SK-N-SH (cell line): ENCODE data around the gene PPP1R14D. TPM values are rescaled to one million over a fixed set of nuclear protein-coding genes. Genes with fewer than 3 reads are reported as not detected.
A peak's percentile ranks its signal among the peaks of the same experiment; 100 is the strongest.

Source experiments
- CTCF ChIA-PET: fragments of 300-600, 350-600 bp; formaldehyde crosslinking; extraction: SDS; loops from one replicate; lab custom pipeline; 2021; lab: Yijun Ruan, JAX
- POLR2A ChIA-PET: fragments of 350-600 bp; sonication (Branson Sonifier 250); formaldehyde crosslinking; extraction: SDS; loops from one replicate; lab custom pipeline; 2020; ENCODE audit warnings: antibody characterized with exemption, inconsistent platforms; lab: Yijun Ruan, JAX
- DNase-seq: peaks from one replicate; pipeline ENCODE4 v3.0.0; 2012
- H2AFZ ChIP-seq: fragments of 200-600 bp; sonication (generic); 2 replicates; pipeline ENCODE4 v1.8.1; 2016; ENCODE audit warnings: antibody characterized with exemption, mild to moderate bottlenecking, low read depth
- H3F3A ChIP-seq: fragments of 200-600 bp; sonication (generic); replicated peaks from 2 replicates; pipeline ENCODE3; 2016; ENCODE audit warnings: antibody characterized with exemption, mild to moderate bottlenecking; ENCODE audit not compliant: insufficient read depth
- H3K27ac ChIP-seq, 2 experiments: fragments of 200-500 bp in 1 of 2; fragments of 200-600 bp in 1 of 2; sonication (Bioruptor generic) in 1 of 2; sonication (generic), shearing (Covaris generic) in 1 of 2; 2 replicates each; pipeline versions ENCODE4 v1.5.1 to v1.6.1; 2014 to 2016; ENCODE audit warnings: low read depth in 2 of 2, inconsistent platforms in 1 of 2, low read length in 1 of 2, mild to moderate bottlenecking in 1 of 2, mixed read lengths in 1 of 2
- H3K27me3 ChIP-seq: fragments of 200-600 bp; sonication (generic), shearing (Covaris generic); 2 replicates; pipeline ENCODE4 v1.6.1; 2016; ENCODE audit warnings: mixed run types; ENCODE audit not compliant: insufficient read depth
- H3K36me3 ChIP-seq, 2 experiments: fragments of 200-500 bp in 1 of 2; fragments of 200-600 bp in 1 of 2; sonication (Bioruptor generic) in 1 of 2; sonication (generic) in 1 of 2; replicated peaks in 1 of 2; 2 replicates each; pipeline versions ENCODE3 to v1.5.1; 2014 to 2016; ENCODE audit warnings: low read length in 1 of 2, mild to moderate bottlenecking in 1 of 2; ENCODE audit not compliant: insufficient read depth in 2 of 2, control insufficient read depth in 1 of 2
- H3K4me1 ChIP-seq, 2 experiments: fragments of 200-500 bp in 1 of 2; fragments of 200-600 bp in 1 of 2; sonication (Bioruptor generic) in 1 of 2; sonication (generic), shearing (Covaris generic) in 1 of 2; 2 replicates each; pipeline versions ENCODE4 v1.5.1 to v1.6.1; 2014 to 2016; ENCODE audit warnings: low read depth in 1 of 2, low read length in 1 of 2, mixed run types in 1 of 2; ENCODE audit not compliant: insufficient read depth in 2 of 2, control insufficient read depth in 1 of 2
- H3K4me2 ChIP-seq: fragments of 200-600 bp; sonication (generic), shearing (Covaris generic); 2 replicates; pipeline ENCODE4 v1.6.1; 2017; ENCODE audit warnings: mixed run types
- H3K4me3 ChIP-seq, 2 experiments: fragments of 200-500 bp in 1 of 2; fragments of 200-600 bp in 1 of 2; sonication (Bioruptor generic) in 1 of 2; sonication (generic), shearing (Covaris generic) in 1 of 2; 2 replicates each; pipeline versions ENCODE4 v1.5.1 to v1.8.1; 2014 to 2016; ENCODE audit warnings: low read depth in 2 of 2, inconsistent platforms in 1 of 2, low read length in 1 of 2, mild to moderate bottlenecking in 1 of 2, mixed read lengths in 1 of 2, moderate library complexity in 1 of 2
- H3K79me2 ChIP-seq: fragments of 200-600 bp; sonication (generic); 2 replicates; pipeline ENCODE4 v1.8.1; 2017; ENCODE audit warnings: mild to moderate bottlenecking; ENCODE audit not compliant: insufficient read depth
- H3K9ac ChIP-seq: fragments of 200-600 bp; sonication (generic); 2 replicates; pipeline ENCODE4 v1.6.1; 2017; ENCODE audit warnings: mixed run types
- H3K9me2 ChIP-seq: fragments of 200-600 bp; sonication (generic); 2 replicates; pipeline ENCODE4 v1.6.1; 2017; ENCODE audit warnings: mixed run types
- H3K9me3 ChIP-seq: fragments of 200-600 bp; sonication (generic); 2 replicates; pipeline ENCODE4 v1.6.1; 2017; ENCODE audit warnings: mixed run types, mild to moderate bottlenecking, moderate library complexity
- H4K20me1 ChIP-seq: fragments of 200-600 bp; sonication (generic); 2 replicates; pipeline ENCODE4 v1.6.1; 2017; ENCODE audit warnings: mild to moderate bottlenecking, mixed run types; ENCODE audit not compliant: insufficient read depth
- CHD2 ChIP-seq: fragments of 150-350 bp; IDR thresholded peaks from 2 replicates; pipeline ENCODE4 v1.6.1; 2018; ENCODE audit warnings: low read length; ENCODE audit not compliant: partially characterized antibody
- ELF1 ChIP-seq: IDR thresholded peaks from 2 replicates; pipeline ENCODE4 v1.4.0; 2012
- EP300 ChIP-seq, 2 experiments: IDR thresholded peaks; 2 replicates each; pipeline versions ENCODE4 v1.4.0 to v1.6.1; 2012; ENCODE audit warnings: borderline replicate concordance in 1 of 2, low read depth in 1 of 2, low read length in 1 of 2
- FOSL2 ChIP-seq: IDR thresholded peaks from 2 replicates; pipeline ENCODE4 v1.4.0; 2012; ENCODE audit warnings: low read depth, mild to moderate bottlenecking, moderate library complexity, borderline replicate concordance
- FOXJ3 ChIP-seq: sonication (generic); formaldehyde crosslinking; IDR thresholded peaks from 2 replicates; pipeline ENCODE4 v1.5.1; 2020; ENCODE audit warnings: mild to moderate bottlenecking, missing genetic modification reagents
- POLR2AphosphoS5 ChIP-seq: IDR thresholded peaks from 2 replicates; pipeline ENCODE4 v1.6.1; 2012; ENCODE audit warnings: low read depth, low read length
- SMC3 ChIP-seq: IDR thresholded peaks from 2 replicates; pipeline ENCODE4 v1.6.1; 2012; ENCODE audit warnings: low read depth, low read length, improper control_type of control experiment
- TCF12 ChIP-seq: IDR thresholded peaks from 2 replicates; pipeline ENCODE4 v1.4.0; 2012
- YY1 ChIP-seq: IDR thresholded peaks from 2 replicates; pipeline ENCODE4 v1.4.0; 2012; ENCODE audit warnings: low read depth, mild to moderate bottlenecking
- WGBS: methylation state at CpG from one replicate; pipeline ENCODE4 v1.1.6; 2017; ENCODE audit warnings: low lambda C conversion rate; 5-methylcytosine and 5-hydroxymethylcytosine counted together
- polyA plus RNA-seq, 3 experiments: library from polyadenylated mRNA; depleted of rRNA; stranded (reverse); fragments of >200 nt; gene quantifications; 2 replicates each; pipeline ENCODE4 v1.2.3, GENCODE V29; 2012
- TF ChIP-seq, protein P1 (sequence below): fragments of 150-350 bp; IDR thresholded peaks from 2 replicates; pipeline ENCODE4 v1.6.1; 2017; ENCODE audit warnings: antibody characterized with exemption, low read length, low read depth, borderline replicate concordance
- TF ChIP-seq, protein P2 (sequence below): IDR thresholded peaks from 2 replicates; pipeline ENCODE4 v1.4.0; 2012; ENCODE audit warnings: low read depth
- TF ChIP-seq, protein P3 (sequence below): IDR thresholded peaks from 2 replicates; pipeline ENCODE4; 2012

The PPP1R14D gene
- polyA plus RNA-seq, 1 of the 3 experiments (the other 2 are of a cell fraction) = not detected

DNA sequence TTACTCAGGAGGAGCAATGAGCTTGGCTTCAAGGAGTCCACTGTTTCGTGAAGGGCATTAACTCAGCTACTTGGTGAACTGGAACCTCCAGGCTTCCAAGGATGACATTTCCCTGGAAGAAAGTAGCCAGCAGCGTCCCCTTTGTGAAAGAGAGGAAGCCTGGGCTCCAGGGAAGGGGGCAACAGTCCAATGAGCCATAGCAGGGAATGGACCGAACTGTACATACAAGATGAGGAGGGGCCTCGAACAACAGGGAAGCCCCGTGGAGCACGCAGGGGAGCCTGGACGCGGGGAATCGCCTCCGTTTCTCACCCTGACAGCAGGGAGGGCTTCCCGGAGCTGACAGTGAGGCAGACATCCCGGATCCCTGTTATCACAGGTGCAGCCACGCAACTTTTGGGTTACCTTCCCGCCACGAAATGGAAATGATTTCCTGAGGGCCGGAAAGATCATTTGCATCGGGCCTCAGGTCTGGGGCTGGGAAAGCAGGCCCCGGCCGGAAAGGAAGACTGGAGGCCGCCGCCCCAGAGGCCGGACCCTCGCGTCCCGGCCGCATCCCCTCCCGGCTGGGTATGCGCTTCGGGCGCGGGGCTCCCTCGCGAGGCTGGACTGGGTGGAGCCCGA is 14.9 kb upstream of the PPP1R14D start:
- 81% methylated on average over 20 of the region's 34 CpGs for WGBS

DNA sequence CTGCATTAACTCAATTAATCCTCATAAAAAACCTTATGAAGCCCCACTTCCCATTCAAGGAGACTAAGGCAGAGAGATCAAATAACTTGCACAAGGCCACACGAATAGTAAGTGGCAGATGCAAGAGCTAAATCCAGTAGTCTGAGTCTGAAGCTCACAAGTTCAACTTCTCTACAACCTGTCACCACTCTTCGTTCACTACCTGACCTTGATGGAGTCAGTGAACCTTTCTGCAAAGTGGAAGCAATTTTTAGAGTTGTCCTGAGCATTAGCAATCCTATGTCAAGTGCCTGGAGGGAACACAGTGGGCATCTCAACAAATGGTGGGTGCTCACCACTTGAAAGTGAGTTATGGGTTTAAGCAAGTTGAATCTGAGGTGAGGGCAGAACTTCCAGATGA is 13.2 kb upstream of the PPP1R14D start:
- H3K4me1 ChIP-seq = peaks cover 0 to 8% of the 10 kb centered on the region in 2 experiments; a peak in 1 of 4 replicates
- CTCF ChIA-PET = interaction anchor here (0.7 to 5.3 kb wide), 3 partner anchors 11 to 32 kb away, joined by 3 to 42 read pairs (median 3); no protein-coding TSS in a partner anchor
- no peak for TF ChIP-seq FOSL2
- TF ChIP-seq, protein P1, sequence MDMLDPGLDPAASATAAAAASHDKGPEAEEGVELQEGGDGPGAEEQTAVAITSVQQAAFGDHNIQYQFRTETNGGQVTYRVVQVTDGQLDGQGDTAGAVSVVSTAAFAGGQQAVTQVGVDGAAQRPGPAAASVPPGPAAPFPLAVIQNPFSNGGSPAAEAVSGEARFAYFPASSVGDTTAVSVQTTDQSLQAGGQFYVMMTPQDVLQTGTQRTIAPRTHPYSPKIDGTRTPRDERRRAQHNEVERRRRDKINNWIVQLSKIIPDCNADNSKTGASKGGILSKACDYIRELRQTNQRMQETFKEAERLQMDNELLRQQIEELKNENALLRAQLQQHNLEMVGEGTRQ = no peak
- no peak for TF ChIP-seq EP300 (IDR thresholded peaks at IDR 0.05; ENCODE audit: borderline replicate concordance in 1 of 2, low read depth in 1 of 2, low read length in 1 of 2)
- TF ChIP-seq FOXJ3 (CRISPR knock-in tag) = no peak
- TF ChIP-seq, protein P2, sequence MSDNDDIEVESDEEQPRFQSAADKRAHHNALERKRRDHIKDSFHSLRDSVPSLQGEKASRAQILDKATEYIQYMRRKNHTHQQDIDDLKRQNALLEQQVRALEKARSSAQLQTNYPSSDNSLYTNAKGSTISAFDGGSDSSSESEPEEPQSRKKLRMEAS = no peak
- TF ChIP-seq CHD2 = no peak
- no peak for TF ChIP-seq SMC3
- no peak for TF ChIP-seq ELF1
- no peak for TF ChIP-seq POLR2AphosphoS5
- TF ChIP-seq, protein P3, sequence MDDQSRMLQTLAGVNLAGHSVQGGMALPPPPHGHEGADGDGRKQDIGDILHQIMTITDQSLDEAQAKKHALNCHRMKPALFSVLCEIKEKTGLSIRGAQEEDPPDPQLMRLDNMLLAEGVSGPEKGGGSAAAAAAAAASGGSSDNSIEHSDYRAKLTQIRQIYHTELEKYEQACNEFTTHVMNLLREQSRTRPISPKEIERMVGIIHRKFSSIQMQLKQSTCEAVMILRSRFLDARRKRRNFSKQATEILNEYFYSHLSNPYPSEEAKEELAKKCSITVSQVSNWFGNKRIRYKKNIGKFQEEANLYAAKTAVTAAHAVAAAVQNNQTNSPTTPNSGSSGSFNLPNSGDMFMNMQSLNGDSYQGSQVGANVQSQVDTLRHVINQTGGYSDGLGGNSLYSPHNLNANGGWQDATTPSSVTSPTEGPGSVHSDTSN = no peak
- no peaks in the 10 kb centered on the region for H4K20me1 ChIP-seq
- H3K27me3 ChIP-seq = peaks cover 9% of the 10 kb centered on the region; the same call in 1 of the 2 replicates
- no peaks in the 10 kb centered on the region for H3K9me2 ChIP-seq
- POLR2A ChIA-PET = no interaction called here
- WGBS = 65% methylated on average over 2 of the region's 2 CpGs
- no peaks in the 10 kb centered on the region for H3K79me2 ChIP-seq
- no peak overlapping the region for H3K4me2 ChIP-seq
- no peak overlapping the region for H3K9ac ChIP-seq
- no peak overlapping the region for H3K4me3 ChIP-seq
- no peaks in the 10 kb centered on the region for H3K36me3 ChIP-seq
- no peak for DNase-seq
- no peaks in the 10 kb centered on the region for H3F3A ChIP-seq
- H3K27ac ChIP-seq = no peak overlapping the region
- no peaks in the 10 kb centered on the region for H3K9me3 ChIP-seq
- no peak overlapping the region for H2AFZ ChIP-seq

More for the DNA sequence above, 14.9 kb upstream of the PPP1R14D start:
- Histone ChIP-seq H2AFZ (no peak overlapping the region), H4K20me1 (no peaks in the 10 kb centered on the region), H3K9me2 (no peaks in the 10 kb centered on the region), H3F3A (peaks cover 3% of the 10 kb centered on the region), H3K4me2 (no peak overlapping the region), H3K36me3 (no peaks in the 10 kb centered on the region), H3K9ac (no peak overlapping the region), H3K27ac (no peak overlapping the region), H3K79me2 (no peaks in the 10 kb centered on the region), H3K9me3 (no peaks in the 10 kb centered on the region), H3K4me1 (peaks cover 0 to 17% of the 10 kb centered on the region in 2 experiments; a peak in 1 of 4 replicates), H3K4me3 (peak overlapping the region in 1 of 2 experiments; percentile 44; a peak in 2 of 4 replicates), H3K27me3 (peaks cover 9% of the 10 kb centered on the region; the same call in 1 of the 2 replicates)
- ChIA-PET CTCF (interaction anchor here (1.2 to 8.5 kb wide), 7 partner anchors 14 to 97 kb away, joined by 3 to 120 read pairs (median 7); partner anchors contain the start of genes RHOV and VPS18), POLR2A (no interaction called here)
- no peak for TF ChIP-seq TCF12
- TF ChIP-seq YY1 = no peak
- DNase-seq = no peak
